Measurements from ENCODE around the gene ELOA2. TPM values are rescaled to one million over a fixed set of nuclear protein-coding genes. Genes with fewer than 3 reads are reported as not detected.

The ELOA2 gene, protein sequence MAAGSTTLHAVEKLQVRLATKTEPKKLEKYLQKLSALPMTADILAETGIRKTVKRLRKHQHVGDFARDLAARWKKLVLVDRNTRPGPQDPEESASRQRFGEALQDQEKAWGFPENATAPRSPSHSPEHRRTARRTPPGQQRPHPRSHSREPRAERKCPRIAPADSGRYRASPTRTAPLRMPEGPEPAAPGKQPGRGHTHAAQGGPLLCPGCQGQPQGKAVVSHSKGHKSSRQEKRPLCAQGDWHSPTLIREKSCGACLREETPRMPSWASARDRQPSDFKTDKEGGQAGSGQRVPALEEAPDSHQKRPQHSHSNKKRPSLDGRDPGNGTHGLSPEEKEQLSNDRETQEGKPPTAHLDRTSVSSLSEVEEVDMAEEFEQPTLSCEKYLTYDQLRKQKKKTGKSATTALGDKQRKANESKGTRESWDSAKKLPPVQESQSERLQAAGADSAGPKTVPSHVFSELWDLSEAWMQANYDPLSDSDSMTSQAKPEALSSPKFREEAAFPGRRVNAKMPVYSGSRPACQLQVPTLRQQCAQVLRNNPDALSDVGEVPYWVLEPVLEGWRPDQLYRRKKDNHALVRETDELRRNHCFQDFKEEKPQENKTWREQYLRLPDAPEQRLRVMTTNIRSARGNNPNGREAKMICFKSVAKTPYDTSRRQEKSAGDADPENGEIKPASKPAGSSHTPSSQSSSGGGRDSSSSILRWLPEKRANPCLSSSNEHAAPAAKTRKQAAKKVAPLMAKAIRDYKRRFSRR
- not detected for total RNA-seq
- not detected for polyA plus RNA-seq (2013, experiment 1 of 2)
- polyA plus RNA-seq (2013, experiment 2 of 2), result 0.01 TPM
- total RNA-seq, result 0 to 0.11 (median 0) reads per million in 172 experiments

DNA sequence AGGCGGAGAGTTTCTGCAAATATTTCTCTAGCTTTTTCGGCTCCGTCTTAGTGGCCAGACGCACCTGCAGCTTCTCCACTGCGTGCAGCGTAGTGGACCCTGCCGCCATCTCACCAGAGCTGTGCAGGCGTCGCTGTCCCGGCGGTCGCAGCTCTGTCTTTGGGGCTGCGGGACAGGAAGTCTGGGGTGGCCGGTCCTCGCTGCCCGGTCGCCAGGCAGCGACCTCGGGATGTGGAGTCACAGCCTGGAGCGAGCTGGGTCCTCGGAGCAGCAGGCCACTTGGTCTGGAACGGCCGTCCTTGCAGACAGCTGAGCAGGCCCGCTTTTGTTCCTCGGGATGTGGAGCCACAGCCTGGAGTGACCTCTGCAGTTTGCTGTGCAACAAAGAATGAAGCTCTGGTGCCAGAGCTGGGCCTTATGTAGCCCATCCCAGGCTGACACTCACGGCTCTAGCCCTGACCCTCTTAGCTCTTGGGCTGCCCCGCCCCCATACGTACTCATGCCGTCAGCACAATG is at the start of gene ELOA2:
Gene ELOA2, minus strand, starts transcription at position 466 of the 516 bp plus-strand sequence. Its CDS starts 357 bp downstream, at position 109.
- no peaks in the 10 kb centered on the region for H3K36me3 Mint-ChIP-seq (ENCODE audit: low read depth)
- intact Hi-C loops (cut with DNase I, micrococcal nuclease), result no loop called here
- Histone ChIP-seq H3K36me3 (ENCODE audit: insufficient read depth, low read length) (no peaks in the 10 kb centered on the region), H3K4me1 (ENCODE audit: insufficient read depth, low read length) (no peaks in the 10 kb centered on the region), H3K27ac (ENCODE audit: low read depth in 1 of 2, low read length in 2 of 2) (no peak within 1 kb of the TSS), H3K4me3 (ENCODE audit: low read length) (no peak within 1 kb of the TSS), H3K9me3 (ENCODE audit: control insufficient read depth in 1 of 2, insufficient read depth in 1 of 2, low read length in 2 of 2) (peaks cover 10 to 29% of the 10 kb centered on the region in 2 experiments), H3K27me3 (ENCODE audit: control insufficient read depth in 1 of 2, insufficient read depth in 2 of 2, low read length in 2 of 2) (no peaks in the 10 kb centered on the region)
- DNase-seq (no peak), ATAC-seq (ENCODE audit: poor library complexity) (no peak)
- ChIA-PET POLR2A (no interaction called here), CTCF (no interaction called here)
- no peaks in the 10 kb centered on the region for H3K4me1 Mint-ChIP-seq (ENCODE audit: low read depth)
- H3K27me3 Mint-ChIP-seq, result peaks cover 5% of the 10 kb centered on the region
- TF ChIP-seq, protein P1, sequence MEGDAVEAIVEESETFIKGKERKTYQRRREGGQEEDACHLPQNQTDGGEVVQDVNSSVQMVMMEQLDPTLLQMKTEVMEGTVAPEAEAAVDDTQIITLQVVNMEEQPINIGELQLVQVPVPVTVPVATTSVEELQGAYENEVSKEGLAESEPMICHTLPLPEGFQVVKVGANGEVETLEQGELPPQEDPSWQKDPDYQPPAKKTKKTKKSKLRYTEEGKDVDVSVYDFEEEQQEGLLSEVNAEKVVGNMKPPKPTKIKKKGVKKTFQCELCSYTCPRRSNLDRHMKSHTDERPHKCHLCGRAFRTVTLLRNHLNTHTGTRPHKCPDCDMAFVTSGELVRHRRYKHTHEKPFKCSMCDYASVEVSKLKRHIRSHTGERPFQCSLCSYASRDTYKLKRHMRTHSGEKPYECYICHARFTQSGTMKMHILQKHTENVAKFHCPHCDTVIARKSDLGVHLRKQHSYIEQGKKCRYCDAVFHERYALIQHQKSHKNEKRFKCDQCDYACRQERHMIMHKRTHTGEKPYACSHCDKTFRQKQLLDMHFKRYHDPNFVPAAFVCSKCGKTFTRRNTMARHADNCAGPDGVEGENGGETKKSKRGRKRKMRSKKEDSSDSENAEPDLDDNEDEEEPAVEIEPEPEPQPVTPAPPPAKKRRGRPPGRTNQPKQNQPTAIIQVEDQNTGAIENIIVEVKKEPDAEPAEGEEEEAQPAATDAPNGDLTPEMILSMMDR (IDR thresholded peaks at IDR 0.05), result no peak
- no peak within 1 kb of the TSS for H3K27ac Mint-ChIP-seq
- H3K4me3 Mint-ChIP-seq, result no peak within 1 kb of the TSS
- peaks cover 4% of the 10 kb centered on the region for H3K9me3 Mint-ChIP-seq

DNA sequence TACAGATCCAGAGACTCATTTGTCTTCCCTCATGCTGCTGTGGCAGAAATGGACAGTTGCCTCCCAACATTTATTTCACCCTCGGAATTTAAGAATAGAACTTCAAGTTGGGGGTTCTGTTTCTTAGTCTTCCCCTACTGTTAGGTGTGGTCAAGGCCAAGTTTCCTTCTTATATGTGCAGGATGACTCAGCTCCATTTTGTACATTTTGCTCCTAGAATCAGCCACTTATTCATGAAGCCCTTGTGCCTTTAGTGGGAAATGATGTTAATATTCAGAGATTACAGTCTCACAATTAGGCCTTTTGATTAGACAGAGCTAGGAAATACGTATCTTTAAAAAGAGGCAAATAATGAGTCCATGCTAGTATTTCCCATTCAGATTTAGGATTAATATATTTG is 46.2 kb upstream of the ELOA2 start:
- DNase-seq (no peak), ATAC-seq (ENCODE audit: poor library complexity) (no peak)
- Histone ChIP-seq H3K27ac (ENCODE audit: low read depth in 1 of 2, low read length in 2 of 2) (no peak overlapping the region), H3K36me3 (ENCODE audit: insufficient read depth, low read length) (no peaks in the 10 kb centered on the region), H3K27me3 (ENCODE audit: control insufficient read depth in 1 of 2, insufficient read depth in 2 of 2, low read length in 2 of 2) (no peaks in the 10 kb centered on the region), H3K4me3 (ENCODE audit: low read length) (no peak overlapping the region), H3K9me3 (ENCODE audit: control insufficient read depth in 1 of 2, insufficient read depth in 1 of 2, low read length in 2 of 2) (no peaks in the 10 kb centered on the region), H3K4me1 (ENCODE audit: insufficient read depth, low read length) (no peaks in the 10 kb centered on the region)
- Mint-ChIP-seq H3K27me3 (no peaks in the 10 kb centered on the region), H3K4me3 (no peak overlapping the region), H3K36me3 (ENCODE audit: low read depth) (no peaks in the 10 kb centered on the region), H3K4me1 (ENCODE audit: low read depth) (no peaks in the 10 kb centered on the region), H3K27ac (no peak overlapping the region), H3K9me3 (no peaks in the 10 kb centered on the region)
- TF ChIP-seq, protein P1 (IDR thresholded peaks at IDR 0.05), result no peak
- POLR2A ChIA-PET, result no interaction called here
- intact Hi-C loops (cut with DNase I, micrococcal nuclease), result no loop called here
- CTCF ChIA-PET, result no interaction called here

DNA sequence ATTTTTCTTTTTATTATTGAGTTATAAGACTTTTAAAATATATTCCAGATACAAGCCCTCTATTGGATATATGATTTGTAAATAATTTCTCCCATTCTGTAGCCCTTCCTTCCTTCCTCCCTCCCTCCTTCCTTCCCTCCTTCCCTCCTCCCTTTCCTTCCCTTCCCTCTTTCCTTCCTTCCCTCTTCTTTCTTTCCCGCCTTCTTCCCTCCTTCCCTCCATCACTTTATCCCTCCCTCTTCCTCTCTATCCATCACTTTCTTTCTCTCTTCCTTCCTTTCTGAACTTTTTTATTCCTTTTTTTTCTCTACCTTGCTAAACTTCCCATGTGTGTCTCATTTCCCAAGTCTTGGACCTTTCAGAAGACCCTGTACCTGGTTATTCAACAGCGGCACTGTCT is 45.5 kb upstream of the ELOA2 start:
- H3K9me3 Mint-ChIP-seq, result no peaks in the 10 kb centered on the region
- Histone ChIP-seq H3K36me3 (ENCODE audit: insufficient read depth, low read length) (no peaks in the 10 kb centered on the region), H3K27ac (ENCODE audit: low read depth in 1 of 2, low read length in 2 of 2) (no peak overlapping the region), H3K27me3 (ENCODE audit: control insufficient read depth in 1 of 2, insufficient read depth in 2 of 2, low read length in 2 of 2) (no peaks in the 10 kb centered on the region), H3K4me3 (ENCODE audit: low read length) (no peak overlapping the region), H3K4me1 (ENCODE audit: insufficient read depth, low read length) (no peaks in the 10 kb centered on the region), H3K9me3 (ENCODE audit: control insufficient read depth in 1 of 2, insufficient read depth in 1 of 2, low read length in 2 of 2) (no peaks in the 10 kb centered on the region)
- no peaks in the 10 kb centered on the region for H3K27me3 Mint-ChIP-seq
- no peak overlapping the region for H3K27ac Mint-ChIP-seq
- DNase-seq (no peak), ATAC-seq (ENCODE audit: poor library complexity) (no peak)
- no peaks in the 10 kb centered on the region for H3K4me1 Mint-ChIP-seq (ENCODE audit: low read depth)
- ChIA-PET POLR2A (no interaction called here), CTCF (no interaction called here)
- TF ChIP-seq, protein P1 (IDR thresholded peaks at IDR 0.05), result no peak
- intact Hi-C loops (cut with DNase I, micrococcal nuclease), result no loop called here
- H3K4me3 Mint-ChIP-seq, result no peak overlapping the region
- no peaks in the 10 kb centered on the region for H3K36me3 Mint-ChIP-seq (ENCODE audit: low read depth)
